Neuron (in vitro differentiated cells): Measurements from ENCODE around the gene TMEM127.

Experiments
- H2AFZ ChIP-seq: one replicate; pipeline ENCODE4 v1.6.1; 2013; ENCODE audit warnings: low read depth, mild to moderate bottlenecking, inconsistent platforms, low read length, moderate library complexity
- H3K27me3 ChIP-seq: one replicate; pipeline ENCODE4 v1.6.1; 2013; ENCODE audit warnings: low read length; ENCODE audit not compliant: insufficient read depth
- H3K36me3 ChIP-seq: one replicate; pipeline ENCODE4 v1.6.1; 2013; ENCODE audit warnings: low read length; ENCODE audit not compliant: insufficient read depth
- H3K4me1 ChIP-seq: one replicate; pipeline ENCODE4 v1.6.1; 2013; ENCODE audit warnings: low read length; ENCODE audit not compliant: insufficient read depth
- H3K4me3 ChIP-seq: 2 replicates; pipeline ENCODE4 v1.5.1; 2013; ENCODE audit warnings: mild to moderate bottlenecking, low read length, moderate library complexity
- H3K9me3 ChIP-seq: one replicate; pipeline ENCODE4 v1.6.1; 2013; ENCODE audit warnings: low read length

Gene TMEM127

GRCh38 chr2:96204836-96205624, 60.8 kb downstream of the TMEM127 start:
- no peak overlapping the region for H3K4me3 ChIP-seq
- H2AFZ ChIP-seq = no peak overlapping the region
- no peaks in the 10 kb centered on the region for H3K27me3 ChIP-seq
- H3K9me3 ChIP-seq = no peaks in the 10 kb centered on the region
- peaks cover 3% of the 10 kb centered on the region for H3K36me3 ChIP-seq
- H3K4me1 ChIP-seq = peaks cover 31% of the 10 kb centered on the region

- no peaks in the 10 kb centered on the region for H3K27me3 ChIP-seq
- no peaks in the 10 kb centered on the region for H3K9me3 ChIP-seq
- no peak overlapping the region for H2AFZ ChIP-seq
- peaks cover 6% of the 10 kb centered on the region for H3K36me3 ChIP-seq
- H3K4me3 ChIP-seq = no peak overlapping the region
- peaks cover 24% of the 10 kb centered on the region for H3K4me1 ChIP-seq
Measured at GRCh38 chr2:96203130-96204028, 62.4 kb downstream of the TMEM127 start.

- Histone ChIP-seq H3K4me3 (no peak overlapping the region), H2AFZ (no peak overlapping the region), H3K27me3 (no peaks in the 10 kb centered on the region), H3K9me3 (no peaks in the 10 kb centered on the region), H3K4me1 (peaks cover 19% of the 10 kb centered on the region), H3K36me3 (peaks cover 9% of the 10 kb centered on the region)
Measured at GRCh38 chr2:96202152-96202854, 63.5 kb downstream of the TMEM127 start.

GRCh38 chr2:96201338-96201737, 64.5 kb downstream of the TMEM127 start:
- no peak overlapping the region for H3K4me3 ChIP-seq

GRCh38 chr2:96198921-96199320, 66.9 kb downstream of the TMEM127 start:
- H3K4me1 ChIP-seq = no peaks in the 10 kb centered on the region

More at GRCh38 chr2:96201338-96201737, 64.5 kb downstream of the TMEM127 start:
- Histone ChIP-seq H3K27me3 (no peaks in the 10 kb centered on the region), H3K36me3 (peaks cover 6% of the 10 kb centered on the region), H3K9me3 (no peaks in the 10 kb centered on the region), H2AFZ (no peak overlapping the region), H3K4me1 (peaks cover 12% of the 10 kb centered on the region)

More at GRCh38 chr2:96198921-96199320, 66.9 kb downstream of the TMEM127 start:
- Histone ChIP-seq H3K4me3 (no peak overlapping the region), H3K9me3 (no peaks in the 10 kb centered on the region), H3K27me3 (no peaks in the 10 kb centered on the region), H3K36me3 (peaks cover 27% of the 10 kb centered on the region), H2AFZ (no peak overlapping the region)
